HG03460 (cell line): Measurements from ENCODE around the gene NEFH.

Experiments used
- ATAC-seq: cut with Tn5 transposase; IDR thresholded peaks from one replicate; pipeline ENCODE4 v1.9.1; 2021; ENCODE audit not compliant: unreplicated experiment

NEFH gene

DNA sequence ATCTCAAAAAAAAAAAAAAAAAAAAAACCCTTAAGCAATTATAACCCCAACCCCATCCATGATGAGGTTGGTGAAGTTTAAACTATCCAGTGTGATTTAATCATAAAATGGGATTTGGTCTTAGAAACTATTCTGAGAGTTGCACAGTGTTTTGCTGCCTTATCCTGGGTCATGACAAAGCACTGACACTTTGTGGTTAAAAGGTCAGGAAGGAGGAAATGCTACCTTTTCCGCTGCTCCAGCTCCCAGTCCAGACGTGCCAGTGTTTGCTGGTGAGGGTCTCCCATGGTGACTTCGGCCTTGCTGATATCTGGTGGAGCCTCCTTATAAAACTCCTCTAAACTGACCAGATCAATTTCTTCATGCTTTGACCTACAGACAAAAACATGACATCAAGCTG is 59.1 kb downstream of the NEFH start:
- no peak for ATAC-seq
